H9 (cell line): ENCODE data around the gene PHC3. TPM values are rescaled to one million over a fixed set of nuclear protein-coding genes. Genes with fewer than 3 reads are reported as not detected.

Experiments used
- DNase-seq: peaks from one replicate; pipeline ENCODE4 v3.0.0-alpha.2; 2017
- H2AFZ ChIP-seq: one replicate; pipeline ENCODE4 v1.6.1; 2013; ENCODE audit warnings: mild to moderate bottlenecking, low read length, control low read depth, moderate library complexity
- H2AK5ac ChIP-seq: 2 replicates; pipeline ENCODE4 v1.6.1; 2013; ENCODE audit warnings: low read length, control low read depth, mixed read lengths; ENCODE audit not compliant: insufficient read length
- H2BK120ac ChIP-seq: one replicate; pipeline ENCODE4 v1.6.1; 2013; ENCODE audit warnings: low read depth, mild to moderate bottlenecking, low read length, control low read depth, inconsistent platforms; ENCODE audit not compliant: poor library complexity, severe bottlenecking
- H2BK12ac ChIP-seq: 2 replicates; pipeline ENCODE4 v1.6.1; 2013; ENCODE audit warnings: low read length, control low read depth, mixed read lengths, low read depth; ENCODE audit not compliant: insufficient read length
- H2BK15ac ChIP-seq: 2 replicates; pipeline ENCODE4 v1.6.1; 2013; ENCODE audit warnings: low read depth, low read length, control low read depth
- H2BK20ac ChIP-seq: one replicate; pipeline ENCODE4 v1.6.1; 2013; ENCODE audit warnings: low read depth, mild to moderate bottlenecking, low read length, control low read depth, inconsistent platforms; ENCODE audit not compliant: poor library complexity, severe bottlenecking
- H2BK5ac ChIP-seq: 2 replicates; pipeline ENCODE4 v1.6.1; 2013; ENCODE audit warnings: low read length, control low read depth, mixed read lengths; ENCODE audit not compliant: insufficient read length
- H3K14ac ChIP-seq: 2 replicates; pipeline ENCODE4 v1.6.1; 2013; ENCODE audit warnings: low read length, control low read depth; ENCODE audit not compliant: insufficient read depth
- H3K18ac ChIP-seq: 2 replicates; pipeline ENCODE4 v1.6.1; 2013; ENCODE audit warnings: low read depth, mild to moderate bottlenecking, mixed read lengths, low read length, control low read depth; ENCODE audit not compliant: insufficient read length
- H3K23ac ChIP-seq: 2 replicates; pipeline ENCODE4 v1.6.1; 2013; ENCODE audit warnings: low read length, control low read depth, mixed read lengths, low read depth; ENCODE audit not compliant: insufficient read length
- H3K23me2 ChIP-seq: 2 replicates; pipeline ENCODE4 v1.6.1; 2013; ENCODE audit warnings: low read depth, mild to moderate bottlenecking, mixed read lengths, low read length, control low read depth; ENCODE audit not compliant: insufficient read length, poor library complexity, severe bottlenecking
- H3K27ac ChIP-seq: 2 replicates; pipeline ENCODE4 v1.5.1; 2013; ENCODE audit warnings: low read length, control low read depth, mixed read lengths, low read depth; ENCODE audit not compliant: insufficient read length
- H3K27me3 ChIP-seq: 2 replicates; pipeline ENCODE4 v1.6.1; 2013; ENCODE audit warnings: low read length, control low read depth, inconsistent platforms; ENCODE audit not compliant: insufficient read depth
- H3K4ac ChIP-seq: 2 replicates; pipeline ENCODE4 v1.6.1; 2013; ENCODE audit warnings: low read depth, mild to moderate bottlenecking, control low read depth, inconsistent platforms, low read length, moderate library complexity
- H3K4me1 ChIP-seq: 2 replicates; pipeline ENCODE4 v1.6.1; 2013; ENCODE audit warnings: low read length, control low read depth, inconsistent platforms; ENCODE audit not compliant: insufficient read depth
- H3K4me2 ChIP-seq: 2 replicates; pipeline ENCODE4 v1.6.1; 2013; ENCODE audit warnings: low read length, control low read depth, mixed read lengths; ENCODE audit not compliant: insufficient read length, insufficient read depth
- H3K56ac ChIP-seq: 2 replicates; pipeline ENCODE4 v1.6.1; 2013; ENCODE audit warnings: low read depth, mild to moderate bottlenecking, mixed read lengths, low read length, control low read depth; ENCODE audit not compliant: insufficient read length
- H3K79me1 ChIP-seq: 2 replicates; pipeline ENCODE4 v1.6.1; 2013; ENCODE audit warnings: low read depth, mild to moderate bottlenecking, moderate library complexity, low read length, control low read depth, inconsistent platforms; ENCODE audit not compliant: insufficient read depth, poor library complexity, severe bottlenecking
- H3K79me2 ChIP-seq: 2 replicates; pipeline ENCODE4 v1.6.1; 2013; ENCODE audit warnings: low read length, control low read depth, inconsistent platforms; ENCODE audit not compliant: insufficient read depth
- H3K9ac ChIP-seq: 2 replicates; pipeline ENCODE4 v1.6.1; 2013; ENCODE audit warnings: low read length, control low read depth, mixed read lengths; ENCODE audit not compliant: insufficient read length; ENCODE audit errors: extremely low read depth
- H3K9me3 ChIP-seq: one replicate; pipeline ENCODE4 v1.6.1; 2013; ENCODE audit warnings: low read depth, low read length, inconsistent platforms; ENCODE audit not compliant: control insufficient read depth
- H3T11ph ChIP-seq: one replicate; pipeline ENCODE4 v1.6.1; 2013; ENCODE audit warnings: mild to moderate bottlenecking, low read length, control low read depth, inconsistent platforms
- H4K20me1 ChIP-seq: one replicate; pipeline ENCODE4 v1.6.1; 2013; ENCODE audit not compliant: control insufficient read depth, insufficient read length, insufficient read depth
- H4K5ac ChIP-seq: 2 replicates; pipeline ENCODE4 v1.6.1; 2013; ENCODE audit warnings: low read depth, mild to moderate bottlenecking, mixed read lengths, low read length, control low read depth; ENCODE audit not compliant: insufficient read length
- H4K8ac ChIP-seq: replicated peaks from 2 replicates; pipeline ENCODE4 v1.6.1; 2013; ENCODE audit warnings: low read length, control low read depth, mixed read lengths, low read depth; ENCODE audit not compliant: insufficient read length
- H4K91ac ChIP-seq: 2 replicates; pipeline ENCODE4 v1.6.1; 2013; ENCODE audit warnings: low read depth, mild to moderate bottlenecking, moderate library complexity, mixed read lengths, low read length, control low read depth; ENCODE audit not compliant: insufficient read length
- H3K27ac Mint-ChIP-seq, 3 experiments: 2 replicates in 2 of 3; 3 replicates in 1 of 3; pipeline ENCODE4 v1.8.0; 2020 to 2021; ENCODE audit warnings: mixed read lengths in 3 of 3, mild to moderate bottlenecking in 1 of 3, moderate library complexity in 1 of 3
- H3K27me3 Mint-ChIP-seq: 2 replicates; pipeline ENCODE4 v1.8.0; 2021; ENCODE audit warnings: low read depth, mild to moderate bottlenecking, moderate library complexity, mixed read lengths
- H3K36me3 Mint-ChIP-seq, 3 experiments: 2 replicates in 2 of 3; 3 replicates in 1 of 3; pipeline ENCODE4 v1.8.0; 2020 to 2021; ENCODE audit warnings: low read depth in 3 of 3, mixed read lengths in 3 of 3; ENCODE audit not compliant: insufficient read depth in 1 of 3
- H3K4me1 Mint-ChIP-seq, 2 experiments: 2 replicates each; pipeline ENCODE4 v1.8.0; 2020; ENCODE audit warnings: mixed read lengths in 2 of 2
- H3K4me3 Mint-ChIP-seq, 2 experiments: 2 replicates in 1 of 2; 3 replicates in 1 of 2; pipeline ENCODE4 v1.8.0; 2020 to 2021; ENCODE audit warnings: mild to moderate bottlenecking in 2 of 2, mixed read lengths in 2 of 2, moderate library complexity in 1 of 2
- H3K9me3 Mint-ChIP-seq, 2 experiments: 2 replicates in 1 of 2; 3 replicates in 1 of 2; pipeline ENCODE4 v1.8.0; 2020; ENCODE audit warnings: mild to moderate bottlenecking in 2 of 2, mixed read lengths in 2 of 2, moderate library complexity in 1 of 2
- CTCF ChIP-seq: fragments of 200-600 bp; sonication (generic); conservative IDR thresholded peaks from 3 replicates; pipeline ENCODE4 v1.8.0; 2021; ENCODE audit warnings: antibody characterized with exemption, mild to moderate bottlenecking
- WGBS: extraction: QIAGEN DNeasy Blood & Tissue Kit; methylation state at CpG from one replicate; pipeline ENCODE4 v1.1.7; 2013; ENCODE audit warnings: missing lambda C conversion rate, low lambda C conversion rate, mixed read lengths; ENCODE audit not compliant: insufficient read length; ENCODE audit errors: extremely low coverage; 5-methylcytosine and 5-hydroxymethylcytosine counted together
- total RNA-seq: library from RNA; stranded (reverse); gene quantifications from 2 replicates; pipeline ENCODE4 v1.2.1, GENCODE V29; 2021

The PHC3 gene
- total RNA-seq, 1 experiment from 2014 or later = 26.4 TPM

DNA sequence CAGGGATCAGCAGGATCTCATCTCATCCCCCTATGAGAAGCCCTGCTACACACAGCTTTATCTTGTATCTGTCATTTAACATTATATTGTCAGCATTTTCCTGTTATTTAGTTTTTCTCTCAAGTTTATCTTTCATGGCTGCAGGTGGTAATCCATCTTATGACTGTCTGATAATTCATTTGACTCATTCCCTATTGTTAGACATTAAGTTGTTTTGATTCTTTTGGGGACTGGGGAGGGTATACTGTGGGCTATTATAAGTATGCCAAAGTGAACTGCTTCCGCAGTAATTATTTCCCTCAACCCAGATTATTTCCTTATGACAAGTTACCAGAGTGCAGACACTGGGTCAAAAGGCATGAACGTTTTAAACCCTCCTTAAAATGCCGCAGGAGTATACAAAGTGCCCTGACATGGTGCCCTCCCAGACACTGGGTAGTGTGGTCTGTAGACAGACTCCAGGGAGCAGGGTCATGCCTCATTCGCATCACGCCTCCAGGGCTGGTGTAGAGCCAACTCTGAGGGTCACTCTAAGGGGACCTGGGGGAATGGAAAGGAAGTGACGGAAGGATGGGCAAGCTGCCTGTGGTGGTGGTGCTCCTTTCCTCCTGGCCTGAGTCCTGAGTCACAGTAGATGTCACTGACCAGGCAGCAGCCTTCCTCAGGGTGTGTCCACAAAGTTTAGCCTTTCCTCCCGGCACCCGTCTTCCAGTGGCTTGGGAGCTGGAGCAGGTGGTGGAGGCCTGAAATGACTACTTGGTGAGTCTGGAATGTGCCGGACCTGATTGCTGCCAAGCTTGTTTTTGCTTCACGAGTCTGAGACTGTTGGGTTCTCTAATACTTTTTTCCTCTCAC, 132.2 kb downstream of the PHC3 start:
- Histone ChIP-seq H2BK5ac (no peak overlapping the region), H2AFZ (no peak overlapping the region), H2AK5ac (no peak overlapping the region), H3K4me2 (no peak overlapping the region), H4K8ac (no peak overlapping the region), H3K79me1 (no peaks in the 10 kb centered on the region), H2BK120ac (no peak overlapping the region), H3K23ac (no peak overlapping the region), H3K27me3 (no peaks in the 10 kb centered on the region), H3K9ac (no peak overlapping the region), H3K56ac (no peak overlapping the region), H2BK12ac (no peak overlapping the region), H4K91ac (no peak overlapping the region), H3K14ac (no peak overlapping the region), H3K4ac (no peak overlapping the region), H3K23me2 (no peaks in the 10 kb centered on the region), H4K20me1 (no peaks in the 10 kb centered on the region), H4K5ac (no peak overlapping the region), H3T11ph (no peak overlapping the region), H3K79me2 (no peaks in the 10 kb centered on the region; the same call in 1 of the 2 replicates), H3K4me1 (0 out of 2 replicates have a peak, but pooled peaks cover 3% of the 10 kb centered on the region), H3K9me3 (no peaks in the 10 kb centered on the region), H3K27ac (no peak overlapping the region), H2BK20ac (no peak overlapping the region), H3K18ac (no peak overlapping the region), H2BK15ac (no peak overlapping the region)
- TF ChIP-seq CTCF = no peak
- Mint-ChIP-seq H3K4me3 (no peak overlapping the region), H3K4me1 (peaks cover 13 to 15% of the 10 kb centered on the region in 2 experiments), H3K27ac (peak overlapping the region in 2 of 3 experiments; percentile 27 to 49; a peak in 1 of 7 replicates), H3K27me3 (no peaks in the 10 kb centered on the region; the same call in 1 of the 2 replicates), H3K36me3 (peaks cover 7 to 10% (median 9%) of the 10 kb centered on the region in 3 experiments; a peak in 6 of 7 replicates), H3K9me3 (peaks cover 0 to 6% of the 10 kb centered on the region in 2 experiments; a peak in 2 of 5 replicates)
- no peak for DNase-seq
- WGBS = no CpG with 5 or more reads among the region's 10 CpGs
